IPS DF 4.7 (cell line): ENCODE measurements around the gene FIGN.

Experiments
- DNase-seq: peaks from one replicate; pipeline ENCODE4 v3.0.0-alpha.2; 2013; ENCODE audit warnings: low spot score; ENCODE audit errors: extremely low read depth

FIGN gene

DNA sequence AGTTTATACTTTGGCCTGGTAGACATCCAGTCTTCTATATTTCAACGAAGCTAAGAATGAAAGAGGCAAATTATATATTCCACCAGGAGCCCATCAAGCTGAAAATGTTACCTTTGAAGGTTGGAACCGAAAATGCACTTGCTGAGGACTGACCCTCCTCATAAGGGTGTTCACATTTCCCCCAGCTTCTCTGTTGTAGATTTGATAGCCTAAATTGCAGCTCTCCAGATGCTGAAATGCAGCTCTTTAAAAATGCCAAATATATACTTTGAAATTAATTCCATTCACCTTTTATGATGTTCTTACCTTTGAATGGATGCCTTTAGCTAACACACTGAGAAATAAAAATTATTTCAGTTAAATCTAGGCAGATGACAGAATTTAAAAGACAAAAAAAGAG, 1.8 kb upstream of the FIGN start:
- DNase-seq = no peak

DNA sequence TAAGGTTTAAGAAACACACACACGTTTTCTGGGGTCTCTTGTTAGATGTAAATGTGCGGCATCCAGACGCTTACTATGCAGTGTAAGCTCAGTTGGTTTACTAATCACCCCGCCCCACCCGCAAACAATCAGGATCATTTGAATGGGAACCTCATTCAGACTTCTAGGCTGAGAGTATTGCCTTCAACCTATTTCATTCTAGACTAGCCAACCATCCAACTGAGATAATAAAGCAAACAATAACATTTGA, 1.3 kb upstream of the FIGN start:
- no peak for DNase-seq

DNA sequence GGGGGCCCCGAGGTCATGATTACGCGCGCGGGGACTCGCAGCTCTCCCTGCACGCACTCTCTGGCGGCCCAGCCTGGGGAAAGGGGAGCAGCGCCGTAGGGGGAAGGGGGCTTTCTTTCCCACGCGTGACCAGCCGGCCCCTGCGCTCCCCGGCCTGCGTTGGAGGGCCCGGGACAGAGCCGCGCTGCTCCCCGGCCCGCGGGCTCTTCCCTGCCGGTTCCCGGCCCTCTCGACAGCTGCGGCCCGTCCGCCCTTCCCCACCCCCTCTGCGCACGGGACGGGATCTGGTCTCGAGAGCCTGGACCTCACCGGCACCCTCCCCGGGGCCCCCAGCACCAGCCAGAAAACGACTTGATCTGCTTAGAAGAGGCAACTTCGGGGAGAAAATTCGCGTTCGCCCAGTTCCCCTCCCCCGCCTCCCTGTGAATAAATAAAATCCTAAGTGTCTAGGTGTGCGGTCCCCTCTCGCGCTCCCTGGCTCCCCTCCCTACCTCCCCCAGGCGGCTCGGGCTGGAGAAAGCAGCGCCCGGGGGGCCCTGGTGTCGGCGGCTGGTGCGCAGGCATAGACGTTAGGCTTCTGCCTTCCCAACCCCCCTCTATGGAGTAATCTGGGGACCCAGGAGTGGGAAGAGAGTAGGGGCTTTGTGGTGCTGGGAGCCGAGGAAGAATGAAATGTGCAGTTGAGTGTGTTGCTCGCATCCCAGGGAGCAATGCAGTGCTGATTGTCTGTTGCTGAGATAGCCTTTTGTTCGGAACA, 803 bp upstream of the FIGN start:
- peak; percentile 14 for DNase-seq

DNA sequence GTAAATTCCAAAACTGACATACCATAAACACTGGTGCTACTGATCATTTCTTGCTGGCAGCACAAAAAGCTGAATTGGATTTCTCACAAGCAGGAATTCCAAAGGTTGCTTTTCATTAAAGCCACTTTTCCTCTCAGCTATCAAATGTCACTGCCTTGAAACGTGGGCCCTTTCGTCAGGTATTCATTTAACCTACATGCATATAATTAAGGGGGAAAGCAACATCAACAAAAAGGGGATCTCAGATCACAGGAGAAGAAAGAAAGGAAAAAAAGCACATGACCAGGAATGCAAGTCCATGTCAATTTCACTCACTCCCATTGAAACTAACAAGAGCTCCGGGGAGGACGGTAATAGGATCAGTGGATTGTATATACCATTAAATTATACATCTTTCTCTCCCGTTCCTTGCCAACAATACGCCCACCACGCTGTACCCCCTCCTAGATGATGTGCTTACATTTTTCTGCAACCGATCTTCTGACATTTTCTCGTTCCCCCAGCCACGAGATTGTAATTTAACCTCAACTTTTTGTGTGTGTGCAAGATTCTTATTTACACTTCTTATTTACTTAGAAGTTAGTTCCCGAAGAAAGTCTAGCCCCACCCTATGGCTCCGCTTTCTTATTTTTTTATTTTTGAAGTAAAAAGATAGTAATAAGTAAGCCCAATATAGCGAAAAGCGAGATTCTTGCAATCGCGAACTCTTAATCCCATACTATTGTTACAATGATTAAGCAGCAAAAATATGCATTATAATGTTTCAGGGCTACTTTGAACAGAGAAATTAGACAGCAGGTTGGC, 725 bp downstream of the FIGN start:
- DNase-seq = no peak

DNA sequence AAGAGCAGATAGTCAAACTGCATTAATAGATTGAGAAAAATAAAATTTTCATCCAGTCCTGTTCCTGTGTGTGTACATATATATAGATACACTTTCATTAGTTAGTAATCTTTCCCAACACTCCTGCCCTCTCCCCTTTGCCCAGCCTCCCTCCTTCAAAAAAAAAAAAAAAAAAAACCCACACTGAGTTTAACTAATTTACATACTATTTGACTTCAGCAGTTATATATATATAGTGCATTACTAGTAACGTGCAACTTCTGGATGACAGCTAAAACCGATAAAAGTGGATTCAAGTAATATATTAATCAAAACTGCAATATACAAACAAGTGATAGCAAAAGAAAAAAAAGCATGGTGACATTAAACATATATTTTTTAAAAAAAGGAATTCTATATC, 1.4 kb downstream of the FIGN start:
- no peak for DNase-seq

- DNase-seq = no peak
Observed at GRCh38 chr2:163733956-163734355, 1.9 kb downstream of the FIGN start.

- DNase-seq = no peak
Observed at GRCh38 chr2:163733301-163733938, 2.4 kb downstream of the FIGN start.

GRCh38 chr2:163732727-163733126, 3.1 kb downstream of the FIGN start:
- no peak for DNase-seq

DNA sequence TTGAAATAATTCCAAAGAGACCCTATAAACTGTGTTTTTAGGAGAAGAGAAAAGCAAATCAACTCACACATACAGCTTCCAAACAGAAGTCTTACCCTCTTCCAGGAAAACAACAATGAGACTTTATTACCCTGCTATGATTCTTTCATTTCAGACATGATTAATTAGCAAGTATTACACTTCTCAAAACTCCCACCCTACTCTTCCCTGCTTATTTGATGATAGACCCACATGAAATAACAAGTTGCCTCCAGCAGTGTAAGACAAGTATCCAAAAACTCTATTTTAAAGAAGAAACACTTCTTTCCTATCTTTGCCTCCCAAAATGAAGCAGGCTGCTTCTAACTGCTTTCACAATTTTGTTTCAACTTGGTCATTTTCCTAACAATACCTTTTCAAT, 4.1 kb downstream of the FIGN start:
- no peak for DNase-seq

DNA sequence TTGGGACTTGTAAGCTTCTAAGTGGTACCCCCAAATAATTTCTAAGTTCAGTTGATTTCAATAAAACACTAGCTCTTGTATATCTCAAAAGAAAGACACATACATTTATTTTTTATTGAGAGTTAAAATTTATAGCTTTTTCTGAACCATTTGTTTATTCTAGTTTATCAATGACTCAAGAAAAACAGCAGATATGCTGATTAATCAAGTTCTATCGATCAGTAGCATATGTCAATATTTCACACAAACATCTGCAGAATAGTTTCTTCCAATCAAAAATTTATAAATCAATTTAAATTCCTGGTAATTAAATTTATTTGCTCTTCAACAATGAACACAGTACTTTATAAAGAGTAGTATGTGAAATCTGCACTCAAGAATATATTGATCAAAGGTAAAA, 5.3 kb downstream of the FIGN start:
- DNase-seq = no peak

DNA sequence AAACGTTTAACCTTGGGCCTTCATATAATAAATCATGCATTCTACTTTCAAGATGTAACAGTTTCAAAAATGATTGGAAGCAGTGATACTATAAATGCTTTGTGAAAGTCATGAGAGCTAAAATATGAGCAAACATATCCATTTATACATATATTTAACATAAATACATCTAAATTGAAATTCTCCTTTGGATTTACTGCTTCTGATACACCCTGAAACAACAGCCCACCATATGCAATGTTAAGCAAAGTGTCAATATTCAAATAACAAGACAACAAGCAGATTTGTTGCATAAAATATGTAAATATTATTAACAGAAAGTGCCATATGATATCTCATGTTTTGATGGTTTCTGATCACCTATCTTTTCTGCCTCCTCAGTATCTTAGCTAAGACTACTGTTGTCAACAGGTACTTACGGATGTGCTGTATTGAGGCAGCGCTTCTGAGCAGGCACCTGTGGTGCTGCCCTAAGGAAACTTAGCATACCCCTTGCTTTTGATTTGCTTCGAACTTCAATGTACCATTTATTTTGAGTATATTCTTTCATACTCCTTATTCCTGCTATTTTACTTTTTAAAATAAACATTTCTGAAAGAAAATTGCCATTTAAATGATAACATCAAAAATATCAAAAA, 6.1 kb downstream of the FIGN start:
- no peak for DNase-seq

DNA sequence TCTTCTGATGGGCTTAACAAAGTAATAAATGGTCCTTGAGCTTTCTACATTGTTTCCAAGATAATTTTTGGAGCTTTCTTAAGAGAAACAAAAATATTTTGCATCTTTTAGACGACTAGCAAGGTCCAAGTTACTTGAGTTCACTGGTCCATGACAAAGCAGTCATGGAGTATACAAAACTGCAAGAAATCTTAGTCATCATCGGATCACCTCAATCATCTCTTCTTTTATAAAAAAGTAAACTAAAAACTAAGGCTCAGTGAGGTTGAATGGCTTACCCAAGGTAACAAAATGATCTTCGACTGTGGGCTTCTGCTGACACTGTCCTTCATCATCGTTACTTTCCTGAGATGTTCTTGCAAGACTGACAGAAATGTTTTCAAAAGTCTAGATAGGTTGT, 11.9 kb downstream of the FIGN start:
- no peak for DNase-seq

- no peak for DNase-seq
Observed at GRCh38 chr2:163723348-163723747, 12.5 kb downstream of the FIGN start.

GRCh38 chr2:163719331-163719730, 16.5 kb downstream of the FIGN start:
- DNase-seq = no peak

DNA sequence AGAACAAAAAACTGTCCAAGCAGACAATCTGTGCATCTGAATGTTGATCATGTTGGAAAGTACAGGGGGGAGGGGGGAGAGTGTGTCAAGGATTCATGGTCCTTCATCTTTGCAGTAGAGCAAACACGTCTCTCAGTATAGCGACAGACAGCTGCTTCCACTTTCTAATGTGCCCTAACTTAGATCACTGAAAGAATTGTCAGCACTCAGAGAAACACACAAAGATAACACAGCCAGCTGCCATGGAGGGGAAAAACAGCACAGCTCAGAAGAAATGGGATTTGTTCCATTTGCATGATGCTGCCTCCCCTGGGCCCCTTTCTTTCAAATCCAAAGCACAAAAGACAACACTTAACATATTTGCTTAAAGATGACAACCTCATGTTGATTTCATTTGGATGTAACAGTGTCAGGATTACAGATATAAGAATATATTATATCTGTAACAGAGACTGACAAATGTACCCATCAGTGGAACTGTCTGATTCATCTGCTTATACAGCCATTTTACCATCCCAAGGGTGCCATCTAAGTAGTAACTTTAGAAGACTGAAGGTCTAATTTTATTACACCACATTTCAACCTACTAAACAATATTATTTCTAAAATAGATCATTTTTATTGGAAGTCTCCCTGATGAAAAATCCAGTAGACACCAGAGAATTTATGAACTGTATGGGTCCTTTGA, 17.7 kb downstream of the FIGN start:
- no peak for DNase-seq

DNA sequence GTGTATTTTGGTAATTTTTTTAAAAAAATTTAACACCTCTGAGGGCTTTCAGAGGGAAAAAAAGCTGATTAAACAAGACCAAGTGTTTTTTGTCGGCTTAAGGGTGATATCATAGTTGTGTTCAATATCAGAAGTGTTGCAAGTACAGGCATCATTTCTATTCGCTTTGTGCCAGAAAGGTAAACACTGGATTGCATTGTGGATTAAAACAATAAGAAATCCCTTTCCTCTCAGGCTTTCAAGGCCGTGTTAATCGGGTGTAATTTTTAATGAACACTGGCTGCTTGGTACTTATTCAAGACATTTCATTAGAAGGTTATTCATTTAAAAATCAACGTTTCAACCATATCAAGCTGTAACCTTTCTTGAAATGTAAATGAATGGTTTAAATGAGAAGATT, 18.3 kb downstream of the FIGN start:
- no peak for DNase-seq

DNA sequence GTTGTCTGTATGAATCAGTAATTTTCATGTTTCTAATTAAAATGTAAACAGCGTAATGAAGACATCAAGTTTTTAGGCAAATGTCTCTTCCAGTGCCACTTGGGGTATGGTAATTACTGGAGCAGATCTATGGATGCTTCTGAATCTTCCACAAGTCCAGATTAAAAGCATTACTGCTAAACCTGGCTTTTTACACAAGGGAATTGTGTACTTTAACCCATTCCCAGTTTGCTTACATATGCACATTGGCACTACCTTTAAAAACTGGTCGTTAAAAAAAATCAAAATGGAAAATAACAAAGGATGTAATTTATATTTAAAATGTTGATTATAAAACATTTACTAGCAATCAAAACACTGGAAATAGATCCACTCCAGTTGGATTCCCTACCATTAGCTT, 19.7 kb downstream of the FIGN start:
- no peak for DNase-seq

- DNase-seq = no peak
Observed at GRCh38 chr2:163715668-163716067, 20.1 kb downstream of the FIGN start.

DNA sequence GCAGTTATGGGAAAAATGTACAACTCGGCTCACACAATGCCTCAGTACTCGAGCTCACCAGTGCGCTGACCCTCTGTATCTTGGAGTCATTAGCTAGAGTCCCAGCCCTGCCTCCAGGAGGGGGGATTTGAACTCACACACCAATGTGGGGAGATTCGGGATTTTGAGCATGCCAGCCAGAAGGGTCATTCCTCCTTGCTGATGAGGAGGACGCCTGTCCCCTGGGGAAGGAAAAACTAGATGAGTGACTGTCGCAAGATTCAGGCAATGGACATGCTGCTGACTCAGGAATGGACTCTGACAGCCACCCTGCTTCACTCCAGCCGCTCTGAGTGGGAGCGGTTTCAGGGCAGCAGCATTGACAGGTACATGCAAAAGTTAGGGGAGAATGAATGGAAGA, 20.6 kb downstream of the FIGN start:
- DNase-seq = no peak

DNA sequence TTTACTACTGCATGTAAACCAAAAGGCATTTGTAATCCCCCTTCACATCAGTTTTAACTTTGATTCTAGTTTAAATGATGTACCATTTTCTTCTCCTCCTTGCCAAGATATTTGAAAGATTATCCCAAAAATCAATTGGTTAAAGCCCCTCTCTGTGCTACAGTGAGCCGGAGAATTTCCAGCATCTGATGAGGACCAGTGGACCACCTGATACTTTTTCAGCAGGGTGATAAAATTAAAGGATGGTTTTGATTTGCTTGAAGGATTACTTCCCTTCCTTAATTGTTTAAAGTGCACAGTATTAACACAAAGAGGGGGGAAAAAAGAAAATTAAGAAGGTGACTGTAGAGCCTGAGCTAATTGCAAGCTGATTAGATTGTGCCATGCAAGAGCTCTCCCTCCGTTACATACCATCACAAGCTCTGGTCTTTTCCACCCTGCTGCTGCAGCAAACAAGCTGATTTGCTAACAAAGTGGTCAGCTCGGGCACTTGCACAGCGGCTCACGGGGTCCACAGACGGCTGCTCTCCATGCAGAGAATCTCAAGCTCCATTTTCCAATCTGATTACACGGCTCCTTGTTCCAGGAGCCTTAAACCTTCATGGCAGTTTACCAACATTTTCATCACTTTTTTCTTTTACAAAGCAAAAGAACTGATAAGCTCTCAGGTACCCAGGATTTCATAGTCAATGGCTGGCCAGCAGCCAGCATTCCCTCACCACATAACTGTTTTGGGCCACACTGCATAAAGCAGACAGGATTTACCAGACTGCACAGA, 22.1 kb downstream of the FIGN start:
- DNase-seq = no peak

DNA sequence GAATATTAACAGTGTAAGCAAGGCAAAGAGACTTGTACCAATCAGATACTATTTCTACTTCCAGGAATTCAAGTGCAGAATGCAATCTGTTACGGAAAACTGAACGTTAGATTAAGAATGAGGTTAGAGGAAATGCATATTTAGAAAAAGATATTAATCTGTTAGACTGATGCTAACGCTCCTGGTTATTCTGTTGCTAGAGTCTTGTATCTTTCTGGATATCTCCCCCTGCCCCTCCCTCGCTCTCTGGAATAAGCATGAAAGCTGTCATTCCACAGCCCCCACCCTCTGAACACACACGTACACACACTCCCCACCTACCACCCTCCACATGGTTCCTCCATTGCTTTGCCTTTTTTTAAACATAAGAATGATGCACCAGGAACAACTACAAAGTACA, 24.1 kb downstream of the FIGN start:
- no peak for DNase-seq
